GM12878 (cell line): ENCODE measurements around the gene KCTD8. TPM values are rescaled to one million over a fixed set of nuclear protein-coding genes. Genes with fewer than 3 reads are reported as not detected.

ENCODE experiments used
- ATAC-seq: fragments of 200-7000 bp; cut with Tn5 transposase; 3 replicates; pipeline ENCODE4 v1.9.1; 2020; ENCODE audit warnings: mild to moderate bottlenecking, moderate library complexity
- BruUV-seq: library from RNA; stranded (reverse); fragments of 400-500 nt; replicated peaks from 2 replicates; lab custom pipeline; 2021; lab: Mats Ljungman, UMichigan
- CTCF ChIA-PET: fragments of 300-600 bp; sonication (Branson Sonifier 250); formaldehyde crosslinking; extraction: SDS; loops from one replicate; lab custom pipeline; 2021; ENCODE audit warnings: inconsistent platforms; lab: Yijun Ruan, JAX
- POLR2A ChIA-PET: fragments of 350-600 bp; formaldehyde crosslinking; extraction: SDS; loops from one replicate; lab custom pipeline; 2021; ENCODE audit warnings: inconsistent platforms; lab: Charles Lee
- RAD21 ChIA-PET: fragments of 300-600 bp; sonication (Branson Sonifier 250); formaldehyde crosslinking; loops from one replicate; lab custom pipeline; 2023; ENCODE audit warnings: antibody characterized with exemption; ENCODE audit not compliant: unreplicated experiment; lab: Charles Lee
- SMC1A ChIA-PET: fragments of 300-600 bp; sonication (Branson Sonifier 250); formaldehyde crosslinking; loops from one replicate; lab custom pipeline; 2023; ENCODE audit not compliant: unreplicated experiment, uncharacterized antibody; lab: Charles Lee
- DNase-seq: peaks from one replicate; pipeline ENCODE4 v3.0.0-alpha.2; 2011; ENCODE audit warnings: low read depth, low spot score
- FAIRE-seq: peaks from 3 replicates; lab custom pipeline; 2011; peaks lifted over from hg19 to GRCh38; lab: Jason Lieb, UNC
- H2AFZ ChIP-seq: 2 replicates; pipeline ENCODE4 v1.6.0; 2011; ENCODE audit warnings: low read depth, low read length, control low read depth; ENCODE audit not compliant: control insufficient read depth
- H3K27ac ChIP-seq: 2 replicates; pipeline ENCODE4 v1.5.1; 2011; ENCODE audit warnings: control low read depth; ENCODE audit not compliant: control insufficient read depth, insufficient read depth
- H3K27me3 ChIP-seq, 2 experiments: replicated peaks in 1 of 2; 2 replicates each; pipeline versions ENCODE4 v1.6.0 to v1.6.1; 2011; ENCODE audit warnings: low read length in 1 of 2; ENCODE audit not compliant: control insufficient read depth in 2 of 2, insufficient read depth in 2 of 2
- H3K36me3 ChIP-seq, 2 experiments: 2 replicates each; pipeline ENCODE4 v1.5.1; 2011; ENCODE audit warnings: low read length in 1 of 2; ENCODE audit not compliant: control insufficient read depth in 2 of 2, insufficient read depth in 2 of 2
- H3K4me1 ChIP-seq: 2 replicates; pipeline ENCODE4 v1.6.1; 2011; ENCODE audit warnings: mild to moderate bottlenecking, low read length, moderate library complexity, mixed read lengths; ENCODE audit not compliant: control insufficient read depth, insufficient read depth
- H3K4me2 ChIP-seq: 2 replicates; pipeline ENCODE4 v1.6.0; 2011; ENCODE audit warnings: control low read depth; ENCODE audit not compliant: control insufficient read depth, insufficient read depth
- H3K4me3 ChIP-seq: fragments of 200-600 bp; sonication (generic); 2 replicates; pipeline ENCODE4 v1.5.1; 2016
- H3K79me2 ChIP-seq: 2 replicates; pipeline ENCODE4 v1.6.0; 2011; ENCODE audit warnings: low read length; ENCODE audit not compliant: control insufficient read depth, insufficient read depth
- H3K9ac ChIP-seq: 2 replicates; pipeline ENCODE4 v1.8.0; 2011; ENCODE audit warnings: low read length, control low read depth, mixed read lengths; ENCODE audit not compliant: control insufficient read depth, insufficient read depth
- H3K9me3 ChIP-seq: replicated peaks from 3 replicates; pipeline ENCODE4 v1.5.1; 2011; ENCODE audit warnings: mild to moderate bottlenecking, low read length; ENCODE audit not compliant: control insufficient read depth, insufficient read depth
- H4K20me1 ChIP-seq: 2 replicates; pipeline ENCODE4 v1.6.0; 2011; ENCODE audit not compliant: control insufficient read depth, insufficient read depth
- ATF2 ChIP-seq: IDR thresholded peaks from 2 replicates; pipeline ENCODE4 v1.6.1; 2012; ENCODE audit warnings: low read length, inconsistent platforms
- BACH1 ChIP-seq: fragments of 450-650 bp; IDR thresholded peaks from 2 replicates; pipeline ENCODE4 v1.6.1; 2017; ENCODE audit warnings: mild to moderate bottlenecking, borderline replicate concordance
- BCL11A ChIP-seq: IDR thresholded peaks from 2 replicates; pipeline ENCODE4 v1.6.1; 2011; ENCODE audit warnings: low read depth, low read length
- HDAC2 ChIP-seq: fragments of 200-600 bp; sonication (generic); IDR thresholded peaks from 2 replicates; pipeline ENCODE4 v1.6.1; 2017
- MXI1 ChIP-seq: fragments of 150-350 bp; IDR thresholded peaks from 2 replicates; pipeline ENCODE4 v1.6.1; 2011; ENCODE audit warnings: low read depth, mild to moderate bottlenecking, inconsistent platforms, low read length, improper control_type of control experiment
- NR2F1 ChIP-seq: fragments of 450-650 bp; conservative IDR thresholded peaks from 2 replicates; pipeline ENCODE4 v1.6.1; 2017; ENCODE audit warnings: mild to moderate bottlenecking
- REST ChIP-seq: IDR thresholded peaks from 2 replicates; pipeline ENCODE4 v1.6.1; 2012; ENCODE audit warnings: mild to moderate bottlenecking, low read depth, low read length
- SIX5 ChIP-seq: IDR thresholded peaks from 2 replicates; pipeline ENCODE4 v1.6.1; 2011; ENCODE audit warnings: mild to moderate bottlenecking, low read depth, low read length, moderate library complexity; ENCODE audit not compliant: severe bottlenecking
- SRF ChIP-seq, 2 experiments: IDR thresholded peaks; 2 replicates each; pipeline ENCODE4 v1.6.1; 2011; ENCODE audit warnings: low read depth in 2 of 2, low read length in 2 of 2, mild to moderate bottlenecking in 1 of 2, moderate library complexity in 1 of 2
- WGBS: methylation state at CpG from one replicate; pipeline ENCODE4 v1.1.6; 2016; ENCODE audit warnings: low lambda C conversion rate; ENCODE audit not compliant: insufficient replicate concordance, insufficient coverage; ENCODE audit errors: missing lambda C conversion rate; 5-methylcytosine and 5-hydroxymethylcytosine counted together
- in situ Hi-C: fragments of 300-500 bp; cut with MboI; formaldehyde crosslinking; loops from 9 replicates; pipeline ENCODE4 v1.14.3; 2018; ENCODE audit warnings: mixed read lengths
- intact Hi-C: fragments of 100-400 bp; cut with micrococcal nuclease; formaldehyde crosslinking; loops from one replicate; pipeline ENCODE4 v1.14.2; 2022; ENCODE audit not compliant: unreplicated experiment
- polyA plus RNA-seq, 11 experiments: library from polyadenylated mRNA; depleted of rRNA in 4 of 11; unstranded in 6 of 11; stranded (reverse) in 5 of 11; fragments of >200 nt; fragmentation: Nextera tagmentation in 4 of 11; fragmentation: Illumina TruSeq in 1 of 11; extraction: Ambion mirVana in 4 of 11; extraction: Trizol in 1 of 11; gene quantifications; 1 replicate in 1 of 11; 2 replicates in 10 of 11; pipeline versions ENCODE4 v1.2.1 to v1.2.3, GENCODE V29; 2011 to 2016; ENCODE audit warnings: inconsistent platforms in 2 of 11, missing spikeins in 2 of 11, low read depth in 1 of 11
- total RNA-seq, 4 experiments: library from RNA; depleted of rRNA in 3 of 4; stranded (reverse); fragments of >200 nt in 3 of 4; fragmentation: Illumina TruSeq in 1 of 4; extraction: Trizol in 1 of 4; gene quantifications; 2 replicates each; pipeline versions ENCODE4 v1.2.1 to v1.2.3, GENCODE V29; 2013 to 2021
- TF ChIP-seq, protein P1 (sequence below): fragments of 450-650 bp; IDR thresholded peaks from 2 replicates; pipeline ENCODE4 v1.6.1; 2016; ENCODE audit warnings: mild to moderate bottlenecking

The KCTD8 gene
- total and polyA plus RNA-seq, 10 of the 15 experiments (the other 5 are each of a cell fraction or from before 2014, with no cell fraction given): 0.06 TPM; not detected in 9

- no peak for ATAC-seq
- no peak overlapping the region for H2AFZ ChIP-seq
- intact Hi-C loops: no loop called here
- H3K9ac ChIP-seq: no peak overlapping the region
- no peak overlapping the region for H3K27ac ChIP-seq
- H3K4me2 ChIP-seq: no peak overlapping the region
- H3K9me3 ChIP-seq: no peaks in the 10 kb centered on the region
- H3K79me2 ChIP-seq: no peaks in the 10 kb centered on the region
- ChIA-PET RAD21 (no interaction called here), POLR2A (no interaction called here), CTCF (no interaction called here), SMC1A (no interaction called here)
- H3K4me3 ChIP-seq: no peak overlapping the region
- no peak for FAIRE-seq
- H3K4me1 ChIP-seq: no peaks in the 10 kb centered on the region
- H4K20me1 ChIP-seq: no peaks in the 10 kb centered on the region
- H3K36me3 ChIP-seq: no peaks in the 10 kb centered on the region
- no peak for DNase-seq
- 12% methylated on average over 3 of the region's 3 CpGs for WGBS
- no TSS peak for BruUV-seq
- in situ Hi-C loops: no loop called here
- no peaks in the 10 kb centered on the region for H3K27me3 ChIP-seq
- no peak for TF ChIP-seq HDAC2
- TF ChIP-seq REST: peak; percentile 59; the same call in 1 of the 2 replicates
Measured at GRCh38 chr4:44351069-44351468, 97.5 kb downstream of the KCTD8 start.

- no peaks in the 10 kb centered on the region for H4K20me1 ChIP-seq
- ChIA-PET CTCF (interaction anchor here (0.5 kb wide), 1 partner anchor 394 kb away, joined by 3 read pairs; no protein-coding TSS in a partner anchor), RAD21 (no interaction called here), SMC1A (interaction anchor here (0.7 kb wide), 1 partner anchor 106 kb away, joined by 3 read pairs; no protein-coding TSS in a partner anchor), POLR2A (no interaction called here)
- no peak overlapping the region for H3K9ac ChIP-seq
- intact Hi-C loops (no loop called here), in situ Hi-C loops (no loop called here)
- TF ChIP-seq BCL11A (no peak), MXI1 (no peak), SIX5 (no peak), SRF (IDR thresholded peaks at IDR 0.05; ENCODE audit: low read depth in 2 of 2, low read length in 2 of 2) (no peak), ATF2 (no peak), BACH1 (no peak), NR2F1 (no peak)
- TF ChIP-seq, protein P1, sequence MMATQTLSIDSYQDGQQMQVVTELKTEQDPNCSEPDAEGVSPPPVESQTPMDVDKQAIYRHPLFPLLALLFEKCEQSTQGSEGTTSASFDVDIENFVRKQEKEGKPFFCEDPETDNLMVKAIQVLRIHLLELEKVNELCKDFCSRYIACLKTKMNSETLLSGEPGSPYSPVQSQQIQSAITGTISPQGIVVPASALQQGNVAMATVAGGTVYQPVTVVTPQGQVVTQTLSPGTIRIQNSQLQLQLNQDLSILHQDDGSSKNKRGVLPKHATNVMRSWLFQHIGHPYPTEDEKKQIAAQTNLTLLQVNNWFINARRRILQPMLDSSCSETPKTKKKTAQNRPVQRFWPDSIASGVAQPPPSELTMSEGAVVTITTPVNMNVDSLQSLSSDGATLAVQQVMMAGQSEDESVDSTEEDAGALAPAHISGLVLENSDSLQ: no peak
- H3K9me3 ChIP-seq: no peaks in the 10 kb centered on the region
- no peaks in the 10 kb centered on the region for H3K36me3 ChIP-seq
- no peak for ATAC-seq
- DNase-seq: no peak
- BruUV-seq: no TSS peak
- no peak overlapping the region for H2AFZ ChIP-seq
- FAIRE-seq: no peak
- no peak overlapping the region for H3K4me3 ChIP-seq
- no peak overlapping the region for H3K4me2 ChIP-seq
- H3K4me1 ChIP-seq: no peaks in the 10 kb centered on the region
- H3K27ac ChIP-seq: no peak overlapping the region
- H3K79me2 ChIP-seq: no peaks in the 10 kb centered on the region
- H3K27me3 ChIP-seq: no peaks in the 10 kb centered on the region
- 0% methylated on average over 1 of the region's 1 CpG for WGBS
Measured at GRCh38 chr4:44342800-44343199, 105.8 kb downstream of the KCTD8 start.
